K562 (cell line): Measurements from ENCODE around the gene DCUN1D3. TPM values are rescaled to one million over a fixed set of nuclear protein-coding genes. Genes with fewer than 3 reads are reported as not detected.

Experiments used
- ATAC-seq: fragments of 200-7000 bp; cut with Tn5 transposase; 3 replicates; pipeline ENCODE4 v1.9.1; 2020; ENCODE audit warnings: moderate library complexity
- BruUV-seq: library from RNA; stranded (reverse); fragments of 400-500 nt; replicated peaks from 2 replicates; lab custom pipeline; 2021; lab: Mats Ljungman, UMichigan
- CTCF ChIA-PET: fragments of 300-600 bp; formaldehyde crosslinking; extraction: SDS; loops from one replicate; lab custom pipeline; 2021; ENCODE audit warnings: low intra/inter-chr PET ratio; lab: Yijun Ruan, JAX
- POLR2A ChIA-PET: fragments of 300-600, 350-650 bp; sonication (Branson Sonifier 250); formaldehyde crosslinking; extraction: SDS; loops from one replicate; lab custom pipeline; 2021; ENCODE audit warnings: antibody characterized with exemption, inconsistent platforms; lab: Yijun Ruan, JAX
- DNase-seq, 4 experiments: peaks; one replicate each; pipeline versions ENCODE4 v3.0.0 to v3.0.0-alpha.2; 2011 to 2018; ENCODE audit warnings: low spot score in 3 of 4, mixed read lengths in 3 of 4; ENCODE audit errors: extremely low read depth in 1 of 4
- FAIRE-seq: peaks from 2 replicates; lab custom pipeline; 2011; peaks lifted over from hg19 to GRCh38; lab: Jason Lieb, UNC
- H2AFZ ChIP-seq: 2 replicates; pipeline ENCODE4 v1.6.0; 2011; ENCODE audit warnings: low read depth, low read length, control low read depth, inconsistent platforms
- H3K27ac ChIP-seq: fragments of 200-600 bp; 3 replicates; pipeline ENCODE4 v1.8.0; 2011; ENCODE audit warnings: low read depth, mild to moderate bottlenecking, control low read depth, inconsistent platforms, low read length, moderate library complexity, mixed read lengths; ENCODE audit errors: extremely low read depth
- H3K27me3 ChIP-seq, 2 experiments: fragments of 300-600 bp in 1 of 2; 2 replicates in 1 of 2; 3 replicates in 1 of 2; pipeline versions ENCODE4 v1.6.0 to v1.8.0; 2011; ENCODE audit warnings: inconsistent platforms in 2 of 2, low read length in 2 of 2, mild to moderate bottlenecking in 1 of 2, mixed read lengths in 1 of 2, moderate library complexity in 1 of 2; ENCODE audit not compliant: control insufficient read depth in 2 of 2, insufficient read depth in 2 of 2
- H3K36me3 ChIP-seq: fragments of 300-600 bp; 3 replicates; pipeline ENCODE4 v1.8.0; 2011; ENCODE audit warnings: mild to moderate bottlenecking, low read length, inconsistent platforms; ENCODE audit not compliant: control insufficient read depth, insufficient read depth
- H3K4me1 ChIP-seq, 2 experiments: fragments of 200-600 bp in 1 of 2; replicated peaks in 1 of 2; 2 replicates in 1 of 2; 3 replicates in 1 of 2; pipeline versions ENCODE4 v1.5.1 to v1.8.0; 2011; ENCODE audit warnings: inconsistent platforms in 2 of 2, low read length in 2 of 2, mild to moderate bottlenecking in 1 of 2, mixed read lengths in 1 of 2, moderate library complexity in 1 of 2; ENCODE audit not compliant: control insufficient read depth in 2 of 2, insufficient read depth in 2 of 2
- H3K4me2 ChIP-seq: 2 replicates; pipeline ENCODE4 v1.6.1; 2011; ENCODE audit warnings: low read length, control low read depth, inconsistent platforms, mixed read lengths; ENCODE audit not compliant: insufficient read depth
- H3K4me3 ChIP-seq: fragments of 200-600 bp; sonication (generic), shearing (Covaris generic); 2 replicates; pipeline ENCODE4 v1.5.1; 2016; ENCODE audit warnings: control low read depth, inconsistent platforms
- H3K79me2 ChIP-seq: fragments of 200-600 bp; 3 replicates; pipeline ENCODE4 v1.8.0; 2011; ENCODE audit warnings: low read length, inconsistent platforms; ENCODE audit not compliant: control insufficient read depth, insufficient read depth
- H3K9ac ChIP-seq, 2 experiments: 2 replicates each; pipeline versions ENCODE4 v1.6.0 to v1.6.1; 2011; ENCODE audit warnings: low read depth in 2 of 2, low read length in 2 of 2, control low read depth in 1 of 2, inconsistent platforms in 1 of 2, mild to moderate bottlenecking in 1 of 2, mixed read lengths in 1 of 2; ENCODE audit not compliant: insufficient read depth in 1 of 2
- H3K9me1 ChIP-seq: one replicate; pipeline ENCODE4 v1.6.0; 2011; ENCODE audit warnings: inconsistent platforms, mild to moderate bottlenecking, low read length, moderate library complexity; ENCODE audit not compliant: control insufficient read depth, insufficient read depth
- H3K9me3 ChIP-seq: replicated peaks from 2 replicates; pipeline ENCODE4 v1.5.1; 2011; ENCODE audit warnings: low read depth, low read length, inconsistent platforms; ENCODE audit not compliant: control insufficient read depth, insufficient read depth
- H4K20me1 ChIP-seq: replicated peaks from 2 replicates; pipeline ENCODE4 v1.6.1; 2011; ENCODE audit warnings: low read length, inconsistent platforms, mixed read lengths; ENCODE audit not compliant: control insufficient read depth, insufficient read depth
- FOSL1 ChIP-seq: fragments of 200-800 bp; sonication (Bioruptor generic); conservative IDR thresholded peaks from 2 replicates; pipeline ENCODE4 v1.6.1; 2016; ENCODE audit warnings: missing genetic modification characterization, missing compliant biosample characterization
- HSF4 ChIP-seq: fragments of 250-450 bp; sonication (Bioruptor Pico); IDR thresholded peaks from 2 replicates; pipeline ENCODE4 v2.1.2; 2022; ENCODE audit warnings: mild to moderate bottlenecking, moderate library complexity, borderline replicate concordance
- NFXL1 ChIP-seq: fragments of 450-650 bp; formaldehyde crosslinking; IDR thresholded peaks from 2 replicates; pipeline ENCODE4 v1.4.0; 2021; ENCODE audit warnings: mild to moderate bottlenecking
- PYGO2 ChIP-seq: fragments of 450-650 bp; IDR thresholded peaks from 2 replicates; pipeline ENCODE4 v1.6.1; 2016; ENCODE audit warnings: mild to moderate bottlenecking, missing genetic modification characterization, moderate library complexity, missing compliant biosample characterization
- RFX7 ChIP-seq: fragments of 250-450 bp; sonication (Bioruptor Pico); IDR thresholded peaks from 2 replicates; pipeline ENCODE4 v1.5.1; 2021; ENCODE audit warnings: mild to moderate bottlenecking
- ZNF143 ChIP-seq: sonication (generic); formaldehyde crosslinking; IDR thresholded peaks from 2 replicates; pipeline ENCODE4 v1.9.0; 2022; ENCODE audit warnings: mild to moderate bottlenecking, missing genetic modification reagents
- ZNF253 ChIP-seq: fragments of 250-450 bp; sonication (Bioruptor Pico); conservative IDR thresholded peaks from 2 replicates; pipeline ENCODE4 v1.6.1; 2021; ENCODE audit warnings: mild to moderate bottlenecking
- ZNF79 ChIP-seq: fragments of 250-450 bp; sonication (Bioruptor Pico); IDR thresholded peaks from 2 replicates; pipeline ENCODE4 v1.4.0; 2020; ENCODE audit warnings: low read depth, mild to moderate bottlenecking, moderate library complexity
- WGBS: fragments of 100-300 bp; shearing (Covaris generic); methylation state at CpG from one replicate; pipeline ENCODE4 v1.1.6; 2016; ENCODE audit warnings: low coverage, mixed read lengths; ENCODE audit not compliant: insufficient coverage; ENCODE audit errors: missing lambda C conversion rate; 5-methylcytosine and 5-hydroxymethylcytosine counted together
- in situ Hi-C: fragments of 300-500 bp; cut with MboI; formaldehyde crosslinking; loops from 4 replicates; pipeline ENCODE4 v1.15.0; 2018; ENCODE audit warnings: inconsistent platforms, mixed read lengths
- intact Hi-C: fragments of 100-400 bp; cut with micrococcal nuclease; formaldehyde crosslinking; loops from 2 replicates; pipeline ENCODE4 v1.14.2; 2022
- polyA plus RNA-seq, 8 experiments: library from polyadenylated mRNA; depleted of rRNA in 4 of 8; stranded (reverse) in 5 of 8; unstranded in 3 of 8; fragments of >200 nt; fragmentation: Nextera tagmentation in 2 of 8; fragmentation: Illumina TruSeq in 1 of 8; extraction: Ambion mirVana in 2 of 8; extraction: Trizol in 1 of 8; gene quantifications; 2 replicates each; pipeline versions ENCODE4 v1.2.1 to v1.2.3, GENCODE V29; 2011 to 2014; ENCODE audit warnings: inconsistent platforms in 1 of 8, missing spikeins in 1 of 8
- total RNA-seq, 7 experiments: library from RNA; depleted of rRNA in 6 of 7; stranded (reverse); fragments of >200 nt in 6 of 7; fragmentation: Illumina TruSeq in 2 of 7; extraction: Trizol in 2 of 7; gene quantifications; 2 replicates each; pipeline versions ENCODE4 v1.2.1 to v1.2.3, GENCODE V29; 2011 to 2021; ENCODE audit warnings: low replicate concordance in 1 of 7
- TF ChIP-seq, protein P1 (sequence below): fragments of 450-650 bp; formaldehyde crosslinking; IDR thresholded peaks from 2 replicates; pipeline ENCODE4 v1.4.0; 2022; ENCODE audit warnings: mild to moderate bottlenecking, moderate library complexity
- TF ChIP-seq, protein P2 (sequence below): fragments of 450-650 bp; IDR thresholded peaks from 2 replicates; pipeline ENCODE4 v1.6.1; 2016; ENCODE audit warnings: mild to moderate bottlenecking
- TF ChIP-seq, protein P3 (sequence below): fragments of 250-450 bp; sonication (Bioruptor Pico); IDR thresholded peaks from 2 replicates; pipeline ENCODE4 v1.8.0; 2022; ENCODE audit warnings: moderate library complexity, mild to moderate bottlenecking, inconsistent platforms
- TF ChIP-seq, protein P4 (sequence below): sonication (generic); formaldehyde crosslinking; IDR thresholded peaks from 2 replicates; pipeline ENCODE4 v1.8.1; 2023; ENCODE audit warnings: mild to moderate bottlenecking, missing genetic modification reagents
- TF ChIP-seq, protein P5 (sequence below): fragments of 450-650 bp; formaldehyde crosslinking; conservative IDR thresholded peaks from 2 replicates; pipeline ENCODE4 v1.4.0; 2022; ENCODE audit warnings: mild to moderate bottlenecking, missing genetic modification characterization

Gene DCUN1D3
- total and polyA plus RNA-seq, 9 of the 15 experiments (the other 6 are each of a cell fraction or from before 2014, with no cell fraction given): 1.0 to 4.7 (median 2.2) TPM

DNA sequence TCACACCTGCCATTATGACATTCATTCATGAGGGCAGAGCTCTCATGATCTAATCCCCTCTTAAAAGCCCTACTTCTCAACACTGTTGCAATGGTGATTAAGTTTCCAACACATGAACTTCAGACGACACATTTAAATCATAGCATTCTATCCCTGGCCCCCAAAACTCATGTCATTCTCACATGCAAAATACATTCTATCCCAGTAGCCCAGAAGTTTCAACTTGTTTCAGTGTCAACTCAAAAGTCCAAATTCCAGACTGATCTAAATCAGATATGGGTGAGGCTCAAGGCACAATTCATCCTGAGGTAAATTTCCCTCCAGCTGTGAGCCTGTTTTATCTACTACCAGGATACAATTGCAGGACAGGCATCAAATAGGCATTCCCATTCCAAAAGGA is 25.6 kb upstream of the DCUN1D3 start:
- ChIA-PET CTCF (no interaction called here), POLR2A (interaction anchor here (1.6 kb wide), 1 partner anchor 12 kb away, joined by 5 read pairs; no protein-coding TSS in a partner anchor)
- no peaks in the 10 kb centered on the region for H3K36me3 ChIP-seq
- in situ Hi-C loops: no loop called here
- no peak overlapping the region for H2AFZ ChIP-seq
- no peaks in the 10 kb centered on the region for H3K9me3 ChIP-seq
- H3K27ac ChIP-seq: no peak overlapping the region
- no TSS peak for BruUV-seq
- H3K9me1 ChIP-seq: no peaks in the 10 kb centered on the region
- DNase-seq (no peak), FAIRE-seq (no peak)
- H3K4me2 ChIP-seq: no peak overlapping the region
- no peaks in the 10 kb centered on the region for H4K20me1 ChIP-seq
- no peaks in the 10 kb centered on the region for H3K27me3 ChIP-seq
- peaks cover 0 to 6% of the 10 kb centered on the region in 2 experiments; a peak in 1 of 5 replicates for H3K4me1 ChIP-seq
- H3K9ac ChIP-seq: no peak overlapping the region
- WGBS: 55% methylated on average over 1 of the region's 1 CpG
- TF ChIP-seq, protein P1, sequence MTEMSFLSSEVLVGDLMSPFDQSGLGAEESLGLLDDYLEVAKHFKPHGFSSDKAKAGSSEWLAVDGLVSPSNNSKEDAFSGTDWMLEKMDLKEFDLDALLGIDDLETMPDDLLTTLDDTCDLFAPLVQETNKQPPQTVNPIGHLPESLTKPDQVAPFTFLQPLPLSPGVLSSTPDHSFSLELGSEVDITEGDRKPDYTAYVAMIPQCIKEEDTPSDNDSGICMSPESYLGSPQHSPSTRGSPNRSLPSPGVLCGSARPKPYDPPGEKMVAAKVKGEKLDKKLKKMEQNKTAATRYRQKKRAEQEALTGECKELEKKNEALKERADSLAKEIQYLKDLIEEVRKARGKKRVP (CRISPR knock-in tag): no peak
- TF ChIP-seq NFXL1 (CRISPR knock-in tag): no peak
- TF ChIP-seq, protein P2, sequence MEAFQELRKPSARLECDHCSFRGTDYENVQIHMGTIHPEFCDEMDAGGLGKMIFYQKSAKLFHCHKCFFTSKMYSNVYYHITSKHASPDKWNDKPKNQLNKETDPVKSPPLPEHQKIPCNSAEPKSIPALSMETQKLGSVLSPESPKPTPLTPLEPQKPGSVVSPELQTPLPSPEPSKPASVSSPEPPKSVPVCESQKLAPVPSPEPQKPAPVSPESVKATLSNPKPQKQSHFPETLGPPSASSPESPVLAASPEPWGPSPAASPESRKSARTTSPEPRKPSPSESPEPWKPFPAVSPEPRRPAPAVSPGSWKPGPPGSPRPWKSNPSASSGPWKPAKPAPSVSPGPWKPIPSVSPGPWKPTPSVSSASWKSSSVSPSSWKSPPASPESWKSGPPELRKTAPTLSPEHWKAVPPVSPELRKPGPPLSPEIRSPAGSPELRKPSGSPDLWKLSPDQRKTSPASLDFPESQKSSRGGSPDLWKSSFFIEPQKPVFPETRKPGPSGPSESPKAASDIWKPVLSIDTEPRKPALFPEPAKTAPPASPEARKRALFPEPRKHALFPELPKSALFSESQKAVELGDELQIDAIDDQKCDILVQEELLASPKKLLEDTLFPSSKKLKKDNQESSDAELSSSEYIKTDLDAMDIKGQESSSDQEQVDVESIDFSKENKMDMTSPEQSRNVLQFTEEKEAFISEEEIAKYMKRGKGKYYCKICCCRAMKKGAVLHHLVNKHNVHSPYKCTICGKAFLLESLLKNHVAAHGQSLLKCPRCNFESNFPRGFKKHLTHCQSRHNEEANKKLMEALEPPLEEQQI: no peak
- no peak for TF ChIP-seq PYGO2 (tag)
- TF ChIP-seq, protein P3, sequence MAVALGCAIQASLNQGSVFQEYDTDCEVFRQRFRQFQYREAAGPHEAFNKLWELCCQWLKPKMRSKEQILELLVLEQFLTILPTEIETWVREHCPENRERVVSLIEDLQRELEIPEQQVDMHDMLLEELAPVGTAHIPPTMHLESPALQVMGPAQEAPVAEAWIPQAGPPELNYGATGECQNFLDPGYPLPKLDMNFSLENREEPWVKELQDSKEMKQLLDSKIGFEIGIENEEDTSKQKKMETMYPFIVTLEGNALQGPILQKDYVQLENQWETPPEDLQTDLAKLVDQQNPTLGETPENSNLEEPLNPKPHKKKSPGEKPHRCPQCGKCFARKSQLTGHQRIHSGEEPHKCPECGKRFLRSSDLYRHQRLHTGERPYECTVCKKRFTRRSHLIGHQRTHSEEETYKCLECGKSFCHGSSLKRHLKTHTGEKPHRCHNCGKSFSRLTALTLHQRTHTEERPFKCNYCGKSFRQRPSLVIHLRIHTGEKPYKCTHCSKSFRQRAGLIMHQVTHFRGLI (CRISPR knock-in tag): no peak
- TF ChIP-seq ZNF253 (CRISPR knock-in tag): no peak
- no peak for TF ChIP-seq ZNF79 (CRISPR knock-in tag)
- TF ChIP-seq ZNF143 (CRISPR knock-in tag): no peak
- TF ChIP-seq, protein P4, sequence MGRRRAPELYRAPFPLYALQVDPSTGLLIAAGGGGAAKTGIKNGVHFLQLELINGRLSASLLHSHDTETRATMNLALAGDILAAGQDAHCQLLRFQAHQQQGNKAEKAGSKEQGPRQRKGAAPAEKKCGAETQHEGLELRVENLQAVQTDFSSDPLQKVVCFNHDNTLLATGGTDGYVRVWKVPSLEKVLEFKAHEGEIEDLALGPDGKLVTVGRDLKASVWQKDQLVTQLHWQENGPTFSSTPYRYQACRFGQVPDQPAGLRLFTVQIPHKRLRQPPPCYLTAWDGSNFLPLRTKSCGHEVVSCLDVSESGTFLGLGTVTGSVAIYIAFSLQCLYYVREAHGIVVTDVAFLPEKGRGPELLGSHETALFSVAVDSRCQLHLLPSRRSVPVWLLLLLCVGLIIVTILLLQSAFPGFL: no peak
- no peak for TF ChIP-seq FOSL1
- no peak for TF ChIP-seq RFX7 (CRISPR knock-in tag)
- TF ChIP-seq, protein P5, sequence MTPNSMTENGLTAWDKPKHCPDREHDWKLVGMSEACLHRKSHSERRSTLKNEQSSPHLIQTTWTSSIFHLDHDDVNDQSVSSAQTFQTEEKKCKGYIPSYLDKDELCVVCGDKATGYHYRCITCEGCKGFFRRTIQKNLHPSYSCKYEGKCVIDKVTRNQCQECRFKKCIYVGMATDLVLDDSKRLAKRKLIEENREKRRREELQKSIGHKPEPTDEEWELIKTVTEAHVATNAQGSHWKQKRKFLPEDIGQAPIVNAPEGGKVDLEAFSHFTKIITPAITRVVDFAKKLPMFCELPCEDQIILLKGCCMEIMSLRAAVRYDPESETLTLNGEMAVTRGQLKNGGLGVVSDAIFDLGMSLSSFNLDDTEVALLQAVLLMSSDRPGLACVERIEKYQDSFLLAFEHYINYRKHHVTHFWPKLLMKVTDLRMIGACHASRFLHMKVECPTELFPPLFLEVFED (CRISPR knock-in tag): no peak
- no peak for TF ChIP-seq HSF4 (CRISPR knock-in tag)
- TF ChIP-seq, all 486 proteins: peak for 0
- intact Hi-C loops: no loop called here
- Histone ChIP-seq H3K4me3 (no peak overlapping the region), H3K79me2 (no peaks in the 10 kb centered on the region)
- ATAC-seq: no peak
